HS-27A (cell line): ENCODE data around the gene DDN.

Experiments used
- DNase-seq: peaks from one replicate; pipeline ENCODE4 v3.0.0-alpha.2; 2012; ENCODE audit warnings: low read depth, missing footprints

Gene DDN

DNA sequence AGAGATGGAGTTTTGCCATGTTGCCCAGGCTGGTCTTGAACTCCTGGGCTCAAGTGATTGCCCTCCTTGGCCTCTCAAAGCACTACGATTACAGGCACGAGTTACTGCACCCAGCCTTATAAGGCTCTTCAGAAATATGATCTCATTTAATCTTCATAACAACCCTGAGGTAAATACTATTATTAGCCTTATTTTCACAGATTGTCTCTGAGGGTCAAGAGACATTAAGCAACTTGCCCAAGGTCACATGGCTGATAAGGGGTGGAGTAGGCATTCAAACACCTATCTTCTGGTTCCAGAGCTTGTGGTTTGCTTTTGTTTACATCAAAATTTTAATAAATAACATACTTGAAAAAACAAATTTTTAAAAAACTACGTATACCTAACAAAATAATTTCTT, 14.3 kb upstream of the DDN start:
- no peak for DNase-seq

DNA sequence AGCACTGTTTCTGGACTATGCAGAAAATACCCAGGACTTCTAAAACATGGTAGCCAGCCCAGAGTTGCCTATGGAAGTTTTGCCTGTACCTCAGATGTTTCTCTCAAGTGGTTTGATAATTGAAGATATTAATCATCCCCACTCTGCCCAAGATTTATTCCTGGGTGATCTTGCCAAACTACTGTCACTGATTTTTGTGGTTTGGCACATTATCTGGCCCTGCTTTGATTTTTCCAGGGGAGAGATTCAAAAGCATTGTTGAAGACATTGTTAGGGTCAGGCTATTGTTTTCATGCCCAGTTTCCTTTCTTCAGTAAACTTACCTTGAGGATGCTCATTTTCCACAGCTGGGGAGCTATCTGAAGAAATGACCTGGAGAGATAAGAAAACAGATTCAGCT, 13.6 kb upstream of the DDN start:
- no peak for DNase-seq

DNA sequence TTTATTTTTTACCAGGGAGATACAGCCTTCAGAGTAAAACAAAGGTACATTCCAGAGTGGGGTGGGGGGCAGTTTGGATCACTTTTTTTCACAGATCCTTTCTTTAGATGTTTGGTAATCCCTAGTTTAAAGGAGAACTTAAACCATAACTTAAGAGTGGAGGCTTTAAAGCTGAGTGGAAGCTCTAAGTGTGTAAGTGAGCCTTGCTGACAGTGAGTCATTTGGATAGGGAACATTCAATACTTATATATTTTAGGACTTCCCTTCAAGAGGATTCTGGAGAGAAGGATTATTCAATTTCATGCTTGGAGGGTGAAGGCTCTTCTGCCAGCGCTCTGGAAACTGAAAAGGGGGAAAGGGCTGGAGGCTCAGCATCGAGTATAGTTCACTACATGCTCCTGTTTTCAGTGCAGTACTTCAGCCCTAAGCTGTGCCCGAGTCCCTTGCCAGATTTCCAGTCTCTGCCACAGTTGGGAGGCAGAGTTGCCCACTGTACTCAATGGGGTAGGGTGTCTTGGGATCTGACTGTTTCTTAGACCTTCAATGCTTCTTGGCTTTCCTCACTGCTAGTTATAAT, 11.0 kb upstream of the DDN start:
- DNase-seq: no peak

DNA sequence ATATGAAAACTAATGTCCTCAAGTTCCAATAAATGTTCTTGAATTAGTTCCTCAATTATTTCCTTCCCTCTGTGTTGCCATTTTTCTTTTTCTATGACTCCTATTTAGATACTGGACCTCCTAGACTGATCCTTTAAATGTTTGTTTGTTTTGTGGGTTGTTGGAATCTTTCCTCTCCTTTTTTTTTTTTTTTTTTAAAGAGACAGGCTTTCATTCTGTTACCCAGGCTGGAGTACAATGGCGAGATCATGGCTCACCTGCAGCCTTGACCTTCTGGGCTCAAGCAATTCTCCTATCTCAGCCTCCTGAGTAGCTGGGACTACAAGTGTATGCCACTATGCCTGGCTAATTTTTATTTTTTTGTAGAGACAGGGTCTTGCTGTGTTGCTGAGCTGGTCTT, 9.8 kb upstream of the DDN start:
- no peak for DNase-seq

DNA sequence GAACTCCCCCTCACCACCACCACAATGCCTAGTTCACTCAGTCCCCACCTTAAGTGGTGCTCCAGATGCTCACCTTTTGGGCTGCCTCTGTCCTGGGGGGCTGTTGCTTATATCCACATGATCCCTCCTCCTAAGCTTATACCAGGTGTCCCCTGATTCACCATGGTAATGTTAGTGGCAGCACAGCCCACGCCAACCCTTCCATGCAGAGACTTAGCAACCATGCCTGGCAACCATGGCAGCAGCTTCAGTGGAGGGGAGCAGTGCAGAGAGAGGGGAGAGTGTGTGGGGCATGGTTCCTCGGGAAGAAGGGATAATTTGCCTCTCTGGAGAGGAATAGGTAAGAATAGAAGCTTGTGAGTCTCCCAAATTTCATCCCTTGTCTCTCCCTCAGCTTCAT, 1.2 kb upstream of the DDN start:
- DNase-seq: no peak

DNA sequence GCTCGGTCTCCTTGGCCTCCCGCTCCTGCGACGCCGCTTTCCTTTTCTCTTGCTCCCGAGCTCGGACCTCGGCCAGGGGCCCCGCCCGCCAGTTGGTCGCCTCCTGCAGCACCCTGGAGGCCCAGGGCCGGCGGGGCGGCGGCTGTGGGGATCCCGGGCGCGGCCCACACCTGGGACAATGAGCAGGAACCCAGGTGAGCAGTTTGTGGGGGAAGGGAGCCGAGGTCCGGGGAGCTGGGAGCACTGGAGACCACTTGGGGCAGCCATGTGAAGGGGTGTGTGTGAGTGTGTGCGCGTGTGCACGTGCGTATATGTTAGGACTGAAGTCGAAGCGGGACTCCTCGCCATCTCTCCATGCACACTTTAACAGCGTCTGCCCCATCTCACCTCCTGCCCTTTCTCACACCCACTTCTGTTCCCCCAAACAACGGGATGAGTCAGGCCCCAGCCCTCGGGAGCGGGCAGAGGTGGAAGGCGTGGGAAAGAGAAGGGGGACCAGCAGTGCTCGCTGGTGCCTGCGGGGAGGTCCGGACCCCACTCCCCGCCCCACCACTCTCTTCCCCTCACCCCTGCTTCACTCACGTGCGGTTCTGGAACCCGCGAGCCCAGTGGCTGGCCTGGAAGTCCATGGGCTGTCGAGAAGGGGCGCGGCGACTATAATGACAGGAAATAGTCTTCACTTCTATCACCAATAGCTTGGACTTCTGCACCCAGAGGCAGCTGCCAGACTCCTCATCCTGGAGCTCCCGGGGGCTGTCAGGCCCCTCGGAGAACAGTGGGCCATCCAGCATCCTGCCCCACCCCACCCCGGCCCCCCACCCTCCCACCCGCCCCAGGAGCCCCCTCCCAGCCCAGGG, 450 bp downstream of the DDN start:
- DNase-seq: no peak

DNA sequence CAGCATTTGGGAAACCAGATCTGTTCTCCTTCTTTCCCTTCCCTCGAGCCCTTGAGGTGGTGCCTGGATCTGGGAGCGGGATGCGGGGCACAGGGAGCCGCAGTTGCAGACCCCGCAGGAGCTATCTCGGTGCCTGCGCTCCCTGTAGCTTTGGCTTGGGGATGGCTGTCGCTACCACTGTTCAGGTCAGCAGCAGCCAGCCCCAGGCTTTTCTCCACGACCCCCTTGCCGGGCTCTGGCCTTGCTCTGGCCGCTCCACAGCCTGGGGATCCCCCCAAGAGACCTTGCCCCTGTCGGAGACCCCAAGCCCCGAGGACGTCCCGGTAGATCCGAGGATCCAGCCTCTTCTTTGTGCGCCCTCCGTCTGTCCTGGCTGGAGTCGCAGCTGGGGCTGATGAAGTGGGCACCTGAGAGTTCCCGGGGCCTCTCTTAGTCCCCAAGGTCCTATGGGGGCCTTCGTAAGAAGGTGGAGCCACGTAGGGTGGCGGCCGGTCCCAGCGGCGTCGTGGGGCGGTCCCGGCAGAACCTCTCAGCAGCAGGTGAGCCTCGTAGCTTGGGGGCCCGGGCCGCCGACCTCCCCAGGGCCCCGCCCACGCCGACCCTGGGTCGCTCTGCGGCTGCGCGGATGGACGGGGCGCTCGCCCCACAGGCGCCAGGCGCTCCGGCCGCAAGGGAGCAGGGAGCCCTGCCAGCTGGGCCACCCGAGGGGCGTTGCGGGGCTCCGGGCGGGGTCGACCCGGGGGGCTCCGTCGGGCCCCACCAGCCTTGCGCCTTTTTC, 1.3 kb downstream of the DDN start:
- DNase-seq: no peak

DNA sequence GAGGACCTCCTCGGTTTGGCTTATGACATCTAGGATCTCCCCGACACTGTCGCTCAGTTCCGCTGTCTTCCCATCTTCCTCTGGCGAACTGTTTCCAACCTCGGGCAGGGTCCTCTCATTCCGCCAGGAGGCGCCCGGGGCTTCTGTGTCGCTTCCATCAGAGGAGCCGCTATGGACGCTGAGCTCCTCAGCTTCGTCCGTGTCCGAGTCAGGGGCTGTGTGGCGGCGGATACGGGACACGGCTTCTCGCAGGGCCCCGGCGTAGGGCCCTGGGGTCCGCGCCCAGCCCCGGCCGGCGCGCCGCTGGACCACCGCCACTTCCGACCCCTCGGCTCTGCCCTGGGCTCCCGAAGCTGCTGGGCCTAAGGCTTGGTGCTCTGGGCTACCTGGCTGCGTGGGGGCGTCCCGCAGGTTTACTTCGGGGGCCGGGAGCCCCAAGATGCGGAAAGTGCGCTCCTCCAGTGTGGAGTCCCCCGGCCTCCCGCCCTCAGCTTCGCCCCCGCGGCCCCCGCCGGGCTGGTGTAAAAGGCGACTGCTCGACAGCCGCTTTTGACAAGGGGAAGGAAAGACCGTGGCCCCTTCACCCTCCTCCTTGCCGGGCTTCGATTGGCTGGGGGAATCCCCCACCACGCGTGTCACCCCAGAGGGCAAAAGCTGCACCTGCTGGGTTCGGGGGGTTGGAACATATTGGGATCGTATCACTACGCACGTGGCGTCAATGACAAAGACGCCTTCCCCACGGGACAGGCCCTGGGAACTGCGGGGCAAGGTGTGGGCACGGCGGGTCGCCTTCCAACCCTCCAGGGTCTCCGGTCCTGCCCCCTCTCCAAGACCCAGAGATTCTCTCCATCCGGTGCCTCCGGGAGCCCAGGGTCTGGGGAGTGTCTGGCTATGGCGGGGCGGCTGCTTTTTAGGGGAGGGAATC, 2.1 kb downstream of the DDN start:
- DNase-seq: no peak

DNA sequence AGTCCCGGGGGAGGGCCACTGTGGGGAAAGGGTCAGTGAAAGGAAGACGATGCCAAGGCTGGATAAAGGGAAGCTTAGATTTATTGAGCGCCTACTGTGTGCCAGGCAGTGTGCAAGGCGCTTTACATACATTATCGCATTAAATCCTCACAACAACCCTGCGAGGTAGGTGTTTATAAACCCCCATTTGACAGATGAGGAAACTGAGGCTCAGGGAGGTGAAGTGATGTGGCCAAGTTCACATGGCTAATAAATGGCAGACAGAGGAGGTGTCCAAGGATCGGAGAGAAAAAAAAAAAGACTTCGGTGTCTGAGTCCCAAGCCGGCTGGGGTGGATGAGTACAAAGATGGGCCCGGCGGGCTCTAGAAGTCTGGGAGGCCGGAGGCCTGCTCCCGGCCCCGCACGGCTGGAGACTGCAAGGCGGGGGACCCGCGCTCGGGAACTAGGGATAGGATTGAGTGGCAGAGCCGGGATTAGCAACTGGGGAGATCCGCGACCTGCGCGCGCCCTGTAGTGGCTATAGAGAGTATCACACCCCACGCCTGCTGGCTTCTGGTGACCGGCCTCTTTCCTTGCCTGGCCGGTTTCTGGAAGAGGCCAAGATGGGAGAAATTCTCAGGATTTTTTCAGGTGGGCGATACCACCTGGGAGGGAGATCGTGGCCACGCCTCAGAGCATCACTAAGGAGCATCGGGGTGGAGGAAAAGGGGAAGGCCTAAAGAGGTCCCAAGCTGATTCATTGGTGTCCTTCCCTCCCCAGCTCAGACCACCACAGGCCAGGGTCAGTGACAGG, 3.9 kb downstream of the DDN start:
- DNase-seq: no peak

DNA sequence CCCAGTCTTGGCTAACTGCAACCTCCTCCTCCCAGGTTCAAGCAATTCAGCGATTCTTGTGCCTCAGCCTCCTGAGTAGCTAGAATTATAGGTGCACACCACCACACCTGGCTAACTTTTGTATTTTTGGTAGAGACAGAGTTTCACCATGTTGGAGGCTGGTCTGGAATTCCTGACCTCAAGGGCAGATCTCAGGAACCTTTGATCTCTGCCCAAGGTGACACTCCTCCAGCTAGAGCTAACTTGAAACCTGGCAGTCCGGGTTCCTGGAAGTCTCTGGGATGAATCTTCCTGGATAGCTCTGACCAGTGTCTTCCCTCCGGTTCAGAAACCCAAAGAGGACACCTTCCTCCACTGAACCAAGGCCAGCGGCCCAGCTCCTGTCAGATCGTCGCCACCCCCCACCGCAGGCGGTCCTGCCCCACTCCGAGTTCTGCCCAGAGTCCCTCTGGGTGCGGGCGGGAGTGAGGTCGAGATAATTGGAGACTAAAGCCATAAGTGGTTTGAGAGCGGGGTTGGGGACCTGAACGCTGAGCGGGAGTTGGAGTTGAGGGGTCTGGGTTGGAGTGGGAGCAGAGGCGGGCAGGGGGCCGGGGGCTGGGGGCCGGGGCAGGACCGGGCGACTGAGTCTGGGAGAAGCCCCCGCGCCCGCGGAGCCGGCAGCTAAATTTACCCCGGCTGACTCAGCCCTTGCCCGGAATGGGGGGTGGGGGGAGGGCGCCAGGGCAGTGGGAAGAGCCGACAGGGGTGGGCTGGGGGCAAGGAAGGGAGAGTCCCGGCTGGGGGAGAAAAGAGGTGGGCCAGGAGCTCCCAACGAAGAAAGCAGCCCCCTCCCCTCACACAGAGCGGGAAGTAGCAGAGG, 4.7 kb downstream of the DDN start:
- no peak for DNase-seq

DNA sequence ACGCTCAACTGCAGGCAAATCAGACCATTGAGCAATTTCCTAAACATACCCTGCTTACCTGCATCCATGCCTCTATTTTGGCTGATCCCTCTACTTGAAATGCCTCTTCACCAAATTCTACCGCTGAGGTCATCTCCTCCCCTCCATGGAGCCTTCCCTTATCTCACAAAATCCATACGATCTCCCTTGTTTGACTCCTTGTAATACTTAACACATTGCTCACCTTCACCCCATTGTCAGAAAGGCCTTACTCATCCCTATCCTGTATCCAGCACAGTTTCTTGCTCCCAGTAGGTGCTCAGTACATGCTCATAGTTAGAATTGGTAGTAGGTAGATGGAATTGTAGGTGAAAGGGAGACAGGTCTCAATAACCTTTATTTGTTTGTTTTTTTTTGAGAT, 5.4 kb downstream of the DDN start:
- DNase-seq: no peak

DNA sequence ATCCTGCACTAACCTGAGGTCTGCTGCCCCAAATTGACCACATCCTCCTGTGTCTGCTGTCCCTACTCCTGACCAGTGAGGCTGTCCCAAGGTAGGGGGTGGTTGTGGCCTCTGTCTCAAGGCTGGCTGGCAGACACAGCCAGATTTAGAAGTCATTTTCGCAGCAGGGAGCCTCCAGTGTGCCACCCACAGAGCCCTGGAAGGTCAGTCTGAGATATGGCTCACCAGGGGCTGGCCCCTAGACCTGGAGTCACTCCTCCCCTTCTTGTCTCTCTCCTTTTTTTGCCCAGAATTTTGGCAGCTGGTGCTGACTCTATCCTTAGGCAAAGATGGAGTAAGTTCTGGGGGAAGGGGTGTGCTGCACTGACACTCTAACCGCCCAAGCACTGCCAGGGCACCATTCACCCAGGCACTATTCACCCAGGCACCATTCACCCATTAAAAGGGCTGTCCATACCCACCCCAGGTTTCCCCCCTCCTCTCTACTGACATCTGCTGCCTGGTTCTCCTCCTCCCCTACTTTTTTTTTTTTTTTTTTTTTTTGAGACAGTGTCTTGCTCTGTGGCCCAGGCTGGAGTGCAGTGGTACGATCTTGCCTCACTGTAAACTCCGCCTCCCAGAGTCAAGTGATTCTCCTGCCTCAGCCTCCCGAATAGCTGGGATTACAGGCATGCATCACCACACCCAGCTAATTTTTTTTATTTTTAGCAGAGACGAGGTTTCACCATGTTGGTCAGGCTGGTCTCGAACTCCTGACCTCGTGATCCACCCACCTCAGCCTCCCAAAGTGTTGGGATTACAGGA, 7.7 kb downstream of the DDN start:
- no peak for DNase-seq

DNA sequence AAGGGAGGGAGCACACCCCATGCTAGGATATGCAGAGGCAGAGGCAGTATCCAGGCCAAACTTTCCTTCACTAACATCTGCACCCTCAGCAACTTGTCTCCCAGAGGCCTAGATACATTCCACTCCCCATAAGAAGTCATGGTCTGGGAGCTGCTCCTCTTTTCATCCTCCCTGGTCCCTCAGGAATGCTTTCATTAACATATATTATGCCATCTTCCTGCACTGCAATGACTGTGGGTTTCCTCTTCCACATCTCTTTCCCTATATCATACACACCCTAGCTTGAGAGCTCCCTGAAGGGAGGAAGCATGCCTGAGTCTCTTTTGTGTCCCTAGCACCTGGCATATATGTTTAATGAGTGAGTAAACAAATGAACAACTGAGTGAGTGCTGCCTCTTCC, 8.6 kb downstream of the DDN start:
- DNase-seq: no peak

DNA sequence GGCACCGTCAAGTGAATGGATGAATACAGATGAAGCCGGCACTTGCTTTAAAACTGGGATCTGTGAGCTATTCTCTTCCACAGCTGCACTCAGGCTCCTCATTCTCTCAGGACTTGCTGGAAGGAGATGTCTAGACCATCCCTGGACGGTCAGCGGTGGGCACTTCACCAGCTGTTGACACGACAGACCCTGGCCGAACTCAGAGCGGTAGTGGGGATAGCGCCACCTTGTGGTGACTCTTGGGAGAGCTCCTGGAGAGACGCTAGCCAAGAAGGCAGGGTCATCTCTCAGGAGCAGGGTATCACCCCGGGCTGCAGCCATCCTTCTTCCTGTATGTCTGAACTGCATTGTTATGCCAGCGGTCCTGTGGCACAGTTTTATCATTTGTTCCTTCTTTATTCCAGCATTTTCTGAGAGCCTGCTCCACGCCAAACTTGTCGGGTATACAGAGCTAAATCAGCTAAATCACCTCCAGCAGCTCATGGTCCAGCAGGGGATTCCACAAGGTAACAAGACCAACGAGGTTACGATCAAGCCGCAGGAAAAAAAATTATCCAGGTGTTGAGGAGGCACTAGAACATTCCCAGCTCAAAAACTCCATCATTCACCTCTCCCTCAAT, 11.0 kb downstream of the DDN start:
- DNase-seq: no peak

DNA sequence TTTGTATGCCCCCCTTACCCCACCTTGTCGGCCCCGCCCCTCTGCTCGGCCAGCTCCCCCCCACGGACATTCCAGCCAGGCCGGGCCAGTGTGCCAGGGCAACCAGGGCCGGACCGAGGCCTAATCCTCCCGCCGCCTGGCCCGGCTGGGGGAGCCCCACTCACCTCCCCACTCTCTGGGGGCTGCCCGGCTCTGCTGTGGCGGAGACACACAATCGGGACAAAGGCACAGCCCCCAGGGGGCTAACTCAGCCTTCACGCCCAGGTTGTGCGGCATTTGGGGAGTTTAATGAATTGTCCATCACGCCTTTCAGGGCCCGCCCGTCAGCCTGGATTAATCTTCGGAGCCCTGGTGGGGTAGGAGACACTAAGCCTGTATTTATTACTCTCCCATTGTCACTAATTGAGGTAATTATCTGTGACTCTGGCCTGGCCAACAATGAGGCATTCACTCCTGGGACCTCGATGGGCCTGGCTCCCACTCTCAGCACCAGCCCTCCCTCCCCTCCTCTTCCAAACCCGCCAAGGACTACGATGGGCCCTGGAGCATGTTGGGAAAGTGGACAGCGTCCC, 12.4 kb downstream of the DDN start:
- DNase-seq: no peak

DNA sequence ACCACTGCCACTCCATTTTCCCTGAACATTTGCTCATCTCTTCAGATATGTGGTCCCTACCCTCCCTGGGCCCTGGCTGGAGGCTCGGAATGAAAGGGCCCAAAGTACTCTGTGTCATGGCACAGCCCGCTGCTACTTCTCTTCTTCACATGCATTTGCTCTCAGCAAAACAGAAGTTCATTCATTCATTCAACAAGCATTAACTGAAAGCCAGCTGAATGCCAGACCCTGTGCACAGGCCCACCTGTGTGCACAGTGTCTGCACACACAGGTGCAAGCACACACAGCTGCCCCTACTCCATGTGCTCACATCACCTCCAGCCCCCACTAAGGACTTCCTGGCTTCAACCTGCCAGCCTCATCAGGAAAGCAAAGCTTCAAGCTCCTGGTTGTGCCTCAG, 13.3 kb downstream of the DDN start:
- no peak for DNase-seq

DNA sequence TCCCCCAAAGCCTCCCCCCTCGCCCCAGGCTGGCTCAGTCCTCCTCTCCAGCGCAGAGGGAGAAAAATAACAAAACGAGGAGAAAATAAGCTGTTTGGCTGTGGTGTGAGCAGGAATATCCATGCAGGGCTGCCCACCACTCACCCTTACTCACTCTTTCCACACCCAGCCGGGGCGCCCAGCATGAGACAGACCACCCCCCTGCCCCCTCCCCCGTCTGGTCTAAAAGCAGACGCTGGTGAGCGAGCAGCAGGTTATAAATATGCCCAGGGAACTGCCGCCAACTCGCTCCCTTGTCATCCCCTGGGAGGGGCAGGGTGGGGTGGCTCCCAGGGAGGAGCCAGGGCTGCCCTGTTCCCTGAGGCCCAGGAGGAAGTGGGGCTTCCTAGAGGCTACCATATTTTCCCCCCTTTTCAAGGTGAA, 13.7 kb downstream of the DDN start:
- DNase-seq: no peak

DNA sequence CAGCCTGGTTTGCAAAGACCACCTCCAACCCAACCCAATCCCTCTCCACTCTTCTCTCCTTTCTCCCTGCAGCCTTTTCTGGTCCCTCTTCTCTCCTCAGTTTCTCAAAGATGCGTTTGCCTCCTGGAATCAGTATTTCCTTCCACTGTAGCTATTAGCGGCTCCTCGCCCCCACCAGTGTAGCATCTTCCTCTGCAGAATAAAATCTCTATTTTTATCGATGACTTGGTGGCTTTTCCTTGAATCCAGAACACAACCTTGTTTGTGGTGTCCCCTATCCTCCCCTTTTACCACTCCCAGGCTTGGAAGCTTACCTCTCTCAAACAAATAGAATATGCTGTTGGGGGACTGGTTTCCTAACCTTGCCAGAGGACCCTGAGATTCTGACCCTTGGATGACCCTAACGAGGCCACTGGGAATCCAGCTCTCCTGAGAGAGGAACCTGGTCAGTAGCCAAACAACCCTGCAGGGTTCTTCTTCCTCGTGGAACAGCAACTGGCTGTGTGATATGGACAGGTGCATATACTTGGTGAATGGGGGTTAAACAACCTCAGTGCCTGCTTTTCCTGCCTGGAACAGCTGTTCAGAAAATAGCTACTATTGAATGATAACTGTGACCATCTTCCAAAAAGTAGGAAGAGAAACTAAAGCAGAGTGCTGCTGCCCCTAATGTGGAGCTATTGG, 16.6 kb downstream of the DDN start:
- DNase-seq: no peak
